ENCODE data around the gene PDE3A. TPM values are rescaled to one million over a fixed set of nuclear protein-coding genes. Genes with fewer than 3 reads are reported as not detected.

The PDE3A gene
- total and polyA plus RNA-seq, 8 donors = 4.9 to 16.5 (median 12.6) TPM

- no peak for FAIRE-seq
Measured at GRCh38 chr12:20567413-20567812, 199.1 kb downstream of the PDE3A start.

GRCh38 chr12:20572451-20572850, 204.1 kb downstream of the PDE3A start:
- TF ChIP-seq CTCF (IDR thresholded peaks at IDR 0.05) = no peak
- Histone ChIP-seq H3K27me3 (no peaks in the 10 kb centered on the region), H3K36me3 (no peaks in the 10 kb centered on the region), H3K4me3 (no peak overlapping the region), H3K4me1 (peaks cover 0 to 8% (median 8%) of the 10 kb centered on the region in 3 donors), H3K9me3 (no peaks in the 10 kb centered on the region), H3K27ac (no peak overlapping the region)
- ATAC-seq (no peak), FAIRE-seq (no peak), DNase-seq (no peak)
- intact Hi-C loops (cut with DNase I) = no loop called here
- WGBS, 2 donors = 58 to 71% methylated on average over 5 of the region's 5 CpGs

More at GRCh38 chr12:20567413-20567812, 199.1 kb downstream of the PDE3A start:
- H3K36me3 ChIP-seq = no peaks in the 10 kb centered on the region
- peaks cover 0 to 15% (median 11%) of the 10 kb centered on the region in 3 donors for H3K4me1 ChIP-seq
- ATAC-seq (peak in 3 of 4 donors; percentile 32 to 58 (median 51)), DNase-seq (no peak)
- intact Hi-C loops (cut with DNase I) = no loop called here
- H3K27me3 ChIP-seq = no peaks in the 10 kb centered on the region
- no peak overlapping the region for H3K4me3 ChIP-seq
- no peak for TF ChIP-seq CTCF (IDR thresholded peaks at IDR 0.05)
- peak overlapping the region in 1 of 4 donors; percentile 3 for H3K27ac ChIP-seq
- H3K9me3 ChIP-seq = no peaks in the 10 kb centered on the region

GRCh38 chr12:20576528-20576927, 208.2 kb downstream of the PDE3A start:
- H3K4me1 ChIP-seq = no peaks in the 10 kb centered on the region

GRCh38 chr12:20577054-20577453, 208.7 kb downstream of the PDE3A start:
- Histone ChIP-seq H3K27ac (no peak overlapping the region), H3K36me3 (no peaks in the 10 kb centered on the region), H3K4me1 (no peaks in the 10 kb centered on the region), H3K4me3 (no peak overlapping the region), H3K9me3 (no peaks in the 10 kb centered on the region), H3K27me3 (no peaks in the 10 kb centered on the region)
- no peak for TF ChIP-seq CTCF (IDR thresholded peaks at IDR 0.05)
- no peak for ATAC-seq
- no peak for FAIRE-seq
- intact Hi-C loops (cut with DNase I) = no loop called here
- DNase-seq = no peak
- WGBS, 2 donors = 46 to 50% methylated on average over 2 of the region's 2 CpGs

More at GRCh38 chr12:20576528-20576927, 208.2 kb downstream of the PDE3A start:
- no peak for ATAC-seq
- intact Hi-C loops (cut with DNase I) = no loop called here
- FAIRE-seq = no peak
- H3K9me3 ChIP-seq = no peaks in the 10 kb centered on the region
- H3K27ac ChIP-seq = no peak overlapping the region
- whole genome bisulfite sequencing, 2 donors = 63 to 65% methylated on average over 3 of the region's 3 CpGs
- no peak for TF ChIP-seq CTCF (IDR thresholded peaks at IDR 0.05)
- H3K4me3 ChIP-seq = no peak overlapping the region
- no peak for DNase-seq
- H3K36me3 ChIP-seq = no peaks in the 10 kb centered on the region
- no peaks in the 10 kb centered on the region for H3K27me3 ChIP-seq

GRCh38 chr12:20578142-20578541, 209.8 kb downstream of the PDE3A start:
- WGBS, 2 donors = 60 to 70% methylated on average over 7 of the region's 7 CpGs
- intact Hi-C loops (cut with DNase I) = no loop called here
- DNase-seq = no peak
- H3K4me3 ChIP-seq = no peak overlapping the region
- no peak overlapping the region for H3K27ac ChIP-seq
- no peaks in the 10 kb centered on the region for H3K4me1 ChIP-seq
- no peaks in the 10 kb centered on the region for H3K27me3 ChIP-seq
- H3K36me3 ChIP-seq = no peaks in the 10 kb centered on the region
- TF ChIP-seq CTCF (IDR thresholded peaks at IDR 0.05) = no peak
- ATAC-seq = no peak
- no peak for FAIRE-seq
- H3K9me3 ChIP-seq = no peaks in the 10 kb centered on the region

All from pancreas (tissue), 10 donors.